ENCODE results near the gene HOMER1.

Gene HOMER1

GRCh38 chr5:79488775-79489174 is 25.2 kb downstream of the HOMER1 start:
- no peak for DNase-seq (ENCODE audit: low read depth in 2 of 2)

GRCh38 chr5:79488058-79488457 is 25.9 kb downstream of the HOMER1 start:
- no peak for DNase-seq (ENCODE audit: low read depth in 2 of 2)

GRCh38 chr5:79487251-79487650 is 26.7 kb downstream of the HOMER1 start:
- no peak for DNase-seq (ENCODE audit: low read depth in 2 of 2)

- no peak for DNase-seq (ENCODE audit: low read depth in 2 of 2)
These were observed 27.8 kb downstream of the HOMER1 start for GRCh38 chr5:79486116-79486515.

GRCh38 chr5:79484731-79485130 is 29.2 kb downstream of the HOMER1 start:
- no peak for DNase-seq (ENCODE audit: low read depth in 2 of 2)

GRCh38 chr5:79481574-79481973 is 32.4 kb downstream of the HOMER1 start:
- no peak for DNase-seq (ENCODE audit: low read depth in 2 of 2)

- no peak for DNase-seq (ENCODE audit: low read depth in 2 of 2)
These were observed 32.9 kb downstream of the HOMER1 start for GRCh38 chr5:79480991-79481390.

- no peak for DNase-seq (ENCODE audit: low read depth in 2 of 2)
These were observed 38.8 kb downstream of the HOMER1 start for GRCh38 chr5:79475152-79475466.

- no peak for DNase-seq (ENCODE audit: low read depth in 2 of 2)
These were observed 39.4 kb downstream of the HOMER1 start for GRCh38 chr5:79474367-79475151.

- DNase-seq (ENCODE audit: low read depth in 2 of 2): no peak
These were observed 42.4 kb downstream of the HOMER1 start for GRCh38 chr5:79471556-79471955.

GRCh38 chr5:79464695-79465332 is 49.1 kb downstream of the HOMER1 start:
- no peak for DNase-seq (ENCODE audit: low read depth in 2 of 2)

- DNase-seq (ENCODE audit: low read depth in 2 of 2): no peak
These were observed 49.7 kb downstream of the HOMER1 start for GRCh38 chr5:79464278-79464677.

- no peak for DNase-seq (ENCODE audit: low read depth in 2 of 2)
These were observed 54.3 kb downstream of the HOMER1 start for GRCh38 chr5:79459626-79460025.

GRCh38 chr5:79456890-79457583 is 56.9 kb downstream of the HOMER1 start:
- no peak for DNase-seq (ENCODE audit: low read depth in 2 of 2)

GRCh38 chr5:79456400-79456799 is 57.5 kb downstream of the HOMER1 start:
- no peak for DNase-seq (ENCODE audit: low read depth in 2 of 2)

- DNase-seq (ENCODE audit: low read depth in 2 of 2): no peak
These were observed 59.9 kb downstream of the HOMER1 start for GRCh38 chr5:79454043-79454442.

GRCh38 chr5:79448336-79448735 is 65.6 kb downstream of the HOMER1 start:
- no peak for DNase-seq (ENCODE audit: low read depth in 2 of 2)

GRCh38 chr5:79436821-79437220 is 77.1 kb downstream of the HOMER1 start:
- DNase-seq (ENCODE audit: low read depth in 2 of 2): no peak

GRCh38 chr5:79436224-79436623 is 77.7 kb downstream of the HOMER1 start:
- DNase-seq (ENCODE audit: low read depth in 2 of 2): no peak

- no peak for DNase-seq (ENCODE audit: low read depth in 2 of 2)
These were observed 83.7 kb downstream of the HOMER1 start for GRCh38 chr5:79430196-79430595.

- DNase-seq (ENCODE audit: low read depth in 2 of 2): no peak
These were observed 90.6 kb downstream of the HOMER1 start for GRCh38 chr5:79423296-79423695.

- no peak for DNase-seq (ENCODE audit: low read depth in 2 of 2)
These were observed 93.7 kb downstream of the HOMER1 start for GRCh38 chr5:79420248-79420647.

GRCh38 chr5:79418276-79418675 is 95.7 kb downstream of the HOMER1 start:
- no peak for DNase-seq (ENCODE audit: low read depth in 2 of 2)

Data from stimulated activated CD4-positive, alpha-beta T cell treated with anti-CD3 and anti-CD28 coated beads, Interleukin-1b, Interleukin-23, amount 100 ng/mL, for 1 hour (primary cell).